Calu3 (cell line): ENCODE measurements around the gene FGR. TPM values are rescaled to one million over a fixed set of nuclear protein-coding genes. Genes with fewer than 3 reads are reported as not detected.

Source experiments
- BruUV-seq: library from RNA; stranded (reverse); fragments of 400-500 nt; replicated peaks from 2 replicates; lab custom pipeline; 2021; lab: Mats Ljungman, UMichigan
- CTCF ChIA-PET: fragments of 300-600 bp; sonication (Branson Sonifier 250); formaldehyde crosslinking; loops from one replicate; lab custom pipeline; 2022; ENCODE audit warnings: antibody characterized with exemption; lab: Charles Lee
- DNase-seq: peaks from one replicate; pipeline ENCODE4 v3.0.0; 2022
- H3K27ac Mint-ChIP-seq: one replicate; pipeline ENCODE4 v1.8.0; 2022; ENCODE audit warnings: mixed read lengths; ENCODE audit not compliant: unreplicated experiment
- H3K27me3 Mint-ChIP-seq: one replicate; pipeline ENCODE4 v1.8.0; 2022; ENCODE audit warnings: mixed read lengths; ENCODE audit not compliant: unreplicated experiment
- H3K36me3 Mint-ChIP-seq: one replicate; pipeline ENCODE4 v1.8.0; 2022; ENCODE audit warnings: mild to moderate bottlenecking, moderate library complexity, mixed read lengths; ENCODE audit not compliant: insufficient read depth, unreplicated experiment
- H3K4me1 Mint-ChIP-seq: one replicate; pipeline ENCODE4 v1.8.0; 2022; ENCODE audit warnings: mild to moderate bottlenecking, low read depth, mixed read lengths; ENCODE audit not compliant: unreplicated experiment
- H3K4me3 Mint-ChIP-seq: one replicate; pipeline ENCODE4 v1.8.0; 2022; ENCODE audit warnings: mild to moderate bottlenecking, low read depth, moderate library complexity, mixed read lengths; ENCODE audit not compliant: unreplicated experiment
- H3K9me3 Mint-ChIP-seq: one replicate; pipeline ENCODE4 v1.8.0; 2022; ENCODE audit warnings: low read depth, mixed read lengths; ENCODE audit not compliant: unreplicated experiment
- CTCF ChIP-seq: fragments of 200-600 bp; IDR thresholded peaks from one replicate; pipeline ENCODE4 v1.8.0; 2022; ENCODE audit warnings: antibody characterized with exemption; ENCODE audit not compliant: unreplicated experiment
- intact Hi-C: fragments of 100-400 bp; cut with micrococcal nuclease; formaldehyde crosslinking; loops from one replicate; pipeline ENCODE4 v1.10.0; 2022; ENCODE audit not compliant: unreplicated experiment
- total RNA-seq: library from RNA; stranded (reverse); gene quantifications from 2 replicates; pipeline ENCODE4 v1.2.3, GENCODE V29; 2022

The FGR gene
- total RNA-seq, 1 experiment from 2014 or later: not detected

- Mint-ChIP-seq H3K27ac (no peak overlapping the region), H3K4me1 (peaks cover 35% of the 10 kb centered on the region), H3K4me3 (no peak overlapping the region), H3K9me3 (no peaks in the 10 kb centered on the region), H3K27me3 (no peaks in the 10 kb centered on the region), H3K36me3 (peaks cover 16% of the 10 kb centered on the region)
- CTCF ChIA-PET: interaction anchor here (0.5 to 2.1 kb wide), 7 partner anchors 19 to 159 kb away, joined by 3 to 12 read pairs (median 3); no protein-coding TSS in a partner anchor
- intact Hi-C loops: no loop called here
- no peak for TF ChIP-seq CTCF
- no TSS peak for BruUV-seq
- peak; percentile 56 for DNase-seq
Observed at GRCh38 chr1:27575840-27576331, 59.1 kb downstream of the FGR start.

GRCh38 chr1:27574871-27575831, 59.8 kb downstream of the FGR start:
- intact Hi-C loops: no loop called here
- BruUV-seq: no TSS peak
- Mint-ChIP-seq H3K27ac (no peak overlapping the region), H3K27me3 (no peaks in the 10 kb centered on the region), H3K36me3 (peaks cover 16% of the 10 kb centered on the region), H3K4me3 (peak overlapping the region; percentile 37), H3K9me3 (no peaks in the 10 kb centered on the region), H3K4me1 (peaks cover 42% of the 10 kb centered on the region)
- peak; percentile 67 for DNase-seq
- CTCF ChIA-PET: interaction anchor here (0.5 to 2.1 kb wide), 9 partner anchors 11 to 159 kb away, joined by 3 to 12 read pairs (median 4); no protein-coding TSS in a partner anchor
- TF ChIP-seq CTCF: no peak

GRCh38 chr1:27574001-27574781, 60.8 kb downstream of the FGR start:
- no peaks in the 10 kb centered on the region for H3K27me3 Mint-ChIP-seq
- H3K36me3 Mint-ChIP-seq: peaks cover 16% of the 10 kb centered on the region
- BruUV-seq: no TSS peak

More at GRCh38 chr1:27574001-27574781, 60.8 kb downstream of the FGR start:
- DNase-seq: no peak
- peak overlapping the region; percentile 3 for H3K4me3 Mint-ChIP-seq
- no peak for TF ChIP-seq CTCF
- H3K9me3 Mint-ChIP-seq: no peaks in the 10 kb centered on the region
- H3K27ac Mint-ChIP-seq: no peak overlapping the region
- H3K4me1 Mint-ChIP-seq: peaks cover 50% of the 10 kb centered on the region
- intact Hi-C loops: no loop called here
- CTCF ChIA-PET: interaction anchor here (0.6 to 3.8 kb wide), 7 partner anchors 10 to 158 kb away, joined by 3 to 12 read pairs (median 4); no protein-coding TSS in a partner anchor
